GM12874 (cell line): ENCODE data around the gene GAL3ST2.

Experiments used
- CTCF ChIP-seq: IDR thresholded peaks from 2 replicates; pipeline ENCODE4 v1.5.1; 2011; ENCODE audit warnings: low read depth, mild to moderate bottlenecking, control low read depth, low read length, moderate library complexity; ENCODE audit not compliant: insufficient read depth

The GAL3ST2 gene

GRCh38 chr2:241795021-241795999 lies 18.7 kb downstream of the GAL3ST2 start:
- TF ChIP-seq CTCF, result no peak

- no peak for TF ChIP-seq CTCF
Measured at GRCh38 chr2:241796209-241796608, 19.6 kb downstream of the GAL3ST2 start.

GRCh38 chr2:241796610-241797138 lies 20.1 kb downstream of the GAL3ST2 start:
- TF ChIP-seq CTCF, result no peak

GRCh38 chr2:241797441-241798080 lies 20.9 kb downstream of the GAL3ST2 start:
- TF ChIP-seq CTCF, result no peak

GRCh38 chr2:241798081-241798630 lies 21.5 kb downstream of the GAL3ST2 start:
- TF ChIP-seq CTCF, result no peak

GRCh38 chr2:241798631-241799521 lies 22.3 kb downstream of the GAL3ST2 start:
- TF ChIP-seq CTCF, result no peak
